HG02973 (cell line): Measurements from ENCODE around the gene FZR1.

ENCODE experiments used
- ATAC-seq: cut with Tn5 transposase; IDR thresholded peaks from one replicate; pipeline ENCODE4 v1.9.1; 2021; ENCODE audit warnings: moderate library complexity; ENCODE audit not compliant: unreplicated experiment

The FZR1 gene

GRCh38 chr19:3543150-3544057 lies 37.3 kb downstream of the FZR1 start:
- no peak for ATAC-seq

DNA sequence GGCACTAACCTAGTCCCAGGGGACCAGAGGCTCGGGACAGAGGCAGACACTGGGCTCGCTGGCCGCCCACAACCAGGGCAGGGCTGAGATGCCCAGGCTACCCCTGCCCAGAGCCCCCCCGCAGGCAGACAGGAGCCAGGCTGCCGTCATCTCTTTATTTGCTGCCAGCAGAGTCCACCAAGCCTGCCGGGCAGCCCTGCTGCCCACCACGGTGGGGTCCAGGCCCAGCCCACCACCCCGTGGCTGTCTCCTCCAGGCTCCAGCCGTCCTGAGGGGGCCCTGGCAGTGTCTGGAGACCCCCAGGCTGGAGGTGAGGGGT lies 37.9 kb downstream of the FZR1 start:
- no peak for ATAC-seq

DNA sequence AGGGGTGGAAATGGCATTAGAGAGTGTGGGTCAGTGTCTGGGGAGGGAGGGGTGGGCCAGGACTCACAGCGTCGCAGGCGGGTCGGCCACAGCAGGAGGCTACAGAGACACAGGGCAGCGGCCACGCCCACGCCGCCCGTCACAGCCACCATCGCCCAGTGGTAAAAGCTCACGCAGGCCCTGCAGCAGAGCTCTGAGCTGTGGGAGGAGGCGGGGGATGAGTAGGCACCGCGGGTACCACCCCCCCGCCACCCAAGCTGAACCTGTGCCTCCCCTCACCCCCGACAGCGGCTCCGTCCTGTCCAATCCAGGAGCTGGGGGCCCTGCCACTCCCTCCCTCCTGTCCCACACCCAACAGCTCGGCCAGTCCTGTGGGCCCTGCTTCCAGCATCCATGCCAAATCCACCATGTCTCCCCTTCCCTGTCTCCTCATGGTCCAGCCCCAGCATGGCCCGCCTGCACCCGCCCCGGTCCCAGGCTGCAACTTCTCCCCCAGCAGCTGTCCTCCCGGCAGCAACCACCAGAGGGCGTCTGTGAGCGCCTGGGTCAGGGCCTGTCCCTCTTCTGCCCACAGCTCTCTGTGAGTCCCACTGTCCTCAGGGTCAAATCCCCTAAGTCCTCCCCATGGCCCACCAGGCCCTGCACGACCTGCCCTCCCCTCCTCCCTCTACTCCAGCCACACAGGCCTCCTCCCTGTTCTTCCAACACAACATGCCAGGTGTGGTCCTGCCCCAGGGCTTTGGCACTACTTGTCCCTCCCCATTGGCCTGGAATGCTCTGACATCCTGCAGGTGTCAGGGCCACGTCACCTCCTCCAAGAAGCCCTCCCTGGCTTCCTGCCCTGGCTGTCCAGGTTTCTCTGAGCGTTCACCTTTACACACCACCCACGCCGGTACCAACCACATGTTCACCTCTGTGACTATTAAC lies 38.9 kb downstream of the FZR1 start:
- no peak for ATAC-seq

DNA sequence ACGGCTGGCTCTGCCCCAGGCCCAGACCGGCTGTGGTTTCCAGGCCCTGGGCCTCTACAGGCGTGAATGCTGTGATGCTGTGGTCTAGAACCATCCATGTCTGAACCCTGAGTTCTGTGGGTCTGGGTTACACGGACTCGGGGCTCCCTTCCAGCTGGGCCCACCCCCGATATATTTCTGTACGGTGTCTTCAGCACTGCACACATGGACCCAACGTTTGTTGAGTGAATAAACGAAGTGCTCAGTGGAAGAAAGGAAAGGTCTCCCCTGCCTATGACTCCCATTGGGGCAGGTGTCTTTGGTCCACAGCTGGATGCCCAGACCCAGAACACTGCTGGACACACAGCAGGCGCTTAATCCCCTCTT lies 39.5 kb downstream of the FZR1 start:
- no peak for ATAC-seq

DNA sequence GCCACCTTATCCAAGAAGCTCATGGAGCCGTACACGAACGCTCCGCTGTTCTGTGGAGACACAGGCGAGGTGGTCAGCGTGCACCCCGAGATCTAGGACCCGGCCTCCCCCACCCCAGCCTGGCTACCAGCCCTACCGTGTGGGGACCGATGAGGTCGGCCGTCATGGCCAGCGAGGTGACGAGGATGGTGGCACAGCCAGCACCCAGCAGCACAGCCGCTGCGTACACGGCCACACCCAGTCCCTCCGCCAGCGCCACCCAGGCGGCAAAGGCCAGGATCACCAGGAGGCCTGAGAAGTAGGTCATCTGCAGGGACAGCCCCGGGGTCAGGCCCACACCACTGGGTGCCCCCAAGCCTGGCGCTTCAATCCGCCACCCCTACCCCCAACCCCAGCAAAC lies 40.0 kb downstream of the FZR1 start:
- no peak for ATAC-seq

DNA sequence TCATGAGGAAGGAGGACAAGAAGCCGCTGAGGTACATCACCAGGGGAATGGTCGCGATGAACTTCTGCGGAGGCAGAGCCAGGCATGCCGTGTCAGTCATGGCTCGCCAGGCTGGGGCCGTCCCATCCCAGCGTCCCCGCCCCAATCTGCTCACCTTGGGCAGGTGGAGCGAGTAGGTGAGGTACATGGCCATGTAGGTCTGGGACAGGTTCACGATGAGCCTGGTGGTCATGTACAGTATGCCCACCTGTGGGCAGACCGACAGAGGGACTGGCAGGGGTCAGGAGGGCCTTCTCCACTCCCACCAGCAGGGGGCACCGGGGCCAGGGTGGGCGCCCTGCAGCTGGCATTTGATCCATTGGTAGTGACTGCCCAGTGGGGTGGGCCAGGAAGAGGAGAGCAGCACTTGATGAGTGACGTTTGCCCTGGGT lies 41.2 kb downstream of the FZR1 start:
- no peak for ATAC-seq

- no peak for ATAC-seq
Measured at GRCh38 chr19:3547767-3548282, 41.7 kb downstream of the FZR1 start.

DNA sequence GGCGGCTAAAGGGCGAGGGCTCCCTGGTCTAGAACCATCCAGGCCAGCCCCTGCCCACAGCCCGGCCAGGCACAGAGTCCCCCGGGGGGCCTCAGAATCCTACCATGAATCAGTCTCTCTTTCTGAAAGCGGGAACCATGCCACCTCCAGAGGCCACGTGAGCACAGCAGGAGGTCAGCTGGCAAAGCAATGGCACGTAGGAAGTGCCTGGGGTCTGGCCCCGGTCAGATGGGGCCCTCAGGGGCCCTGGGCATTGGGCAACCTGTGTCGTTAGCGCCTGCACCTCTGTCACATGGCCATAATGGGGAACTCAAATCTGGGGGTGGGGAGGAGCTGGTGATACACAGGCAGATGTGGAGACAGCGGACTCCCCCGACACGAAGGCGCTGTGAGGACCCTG lies 42.5 kb downstream of the FZR1 start:
- no peak for ATAC-seq

DNA sequence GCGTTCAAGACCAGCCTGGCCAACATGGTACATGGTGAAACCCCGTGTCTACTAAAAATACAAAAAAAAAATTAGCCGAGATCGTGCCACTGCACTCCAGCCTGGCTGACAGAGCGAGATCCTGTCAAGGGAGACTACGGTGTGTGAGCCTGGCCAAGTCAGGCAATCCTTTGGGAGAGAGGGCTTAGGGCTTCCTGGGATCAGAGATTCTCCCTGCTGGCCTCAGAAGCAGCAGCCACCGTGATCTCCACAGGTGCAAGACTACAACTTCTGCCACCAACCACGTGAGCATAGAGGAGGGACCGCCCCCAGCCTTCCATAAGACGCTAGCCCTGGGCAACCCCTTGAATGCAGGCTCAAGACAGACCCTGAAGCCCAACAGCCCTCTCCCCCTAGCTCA lies 43.7 kb downstream of the FZR1 start:
- no peak for ATAC-seq

DNA sequence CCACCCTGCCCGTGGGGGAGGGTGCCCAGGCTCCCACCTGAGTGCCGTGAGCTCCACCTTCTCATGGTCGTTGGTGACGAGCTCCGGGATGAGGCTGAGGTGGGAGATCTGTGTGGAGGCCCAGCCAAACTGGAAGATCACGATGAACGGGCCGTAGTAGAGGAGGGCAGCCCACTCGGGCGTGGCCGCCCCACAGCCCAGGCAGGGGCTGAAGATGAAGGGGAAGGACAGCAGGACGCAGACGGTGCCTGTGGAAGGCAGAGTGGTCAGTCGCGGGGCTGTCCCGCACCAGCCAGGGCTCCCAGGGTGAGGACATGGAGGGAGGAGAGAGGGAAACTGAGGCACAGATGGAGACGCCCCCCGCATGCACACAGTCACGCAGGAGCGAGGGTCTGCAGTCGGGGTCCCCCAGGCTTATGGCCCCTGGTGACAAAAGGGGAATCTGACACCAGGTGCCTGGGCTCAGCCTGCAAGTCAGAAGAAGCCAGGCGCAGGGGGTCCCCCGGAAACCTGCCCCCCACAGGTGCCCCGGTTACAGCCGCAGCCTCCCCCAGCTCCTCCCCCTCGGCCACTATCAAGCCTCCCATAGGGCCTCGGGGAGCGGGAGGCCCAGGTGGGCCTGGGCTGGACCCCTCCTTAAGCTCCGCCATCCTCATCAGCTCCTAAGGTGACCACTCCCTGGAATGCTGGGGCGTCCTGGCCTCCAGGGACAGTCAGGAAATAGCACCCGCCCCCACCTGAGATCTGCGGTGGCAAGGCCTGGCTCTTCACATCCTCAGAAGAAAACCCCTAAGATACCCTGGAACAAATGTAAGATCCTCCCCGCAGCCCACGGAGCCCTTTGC lies 45.1 kb downstream of the FZR1 start:
- ATAC-seq: no peak

DNA sequence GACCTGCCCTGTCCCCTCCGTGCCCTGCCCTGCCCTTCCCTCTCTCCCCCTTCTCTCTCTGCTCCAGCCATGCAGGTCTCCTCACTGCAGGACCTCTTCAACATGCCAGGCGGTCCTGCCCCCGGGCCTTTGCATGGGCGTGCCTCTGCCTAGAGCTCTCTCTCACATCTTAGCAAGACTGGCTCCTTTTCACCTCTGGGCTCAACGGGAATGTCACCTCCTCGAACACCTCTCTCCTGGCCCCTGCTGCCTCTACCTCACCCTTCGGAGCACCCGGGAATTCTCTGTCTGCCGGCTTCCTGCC lies 45.6 kb downstream of the FZR1 start:
- ATAC-seq: no peak

- no peak for ATAC-seq
Measured at GRCh38 chr19:3554254-3555083, 48.4 kb downstream of the FZR1 start.

DNA sequence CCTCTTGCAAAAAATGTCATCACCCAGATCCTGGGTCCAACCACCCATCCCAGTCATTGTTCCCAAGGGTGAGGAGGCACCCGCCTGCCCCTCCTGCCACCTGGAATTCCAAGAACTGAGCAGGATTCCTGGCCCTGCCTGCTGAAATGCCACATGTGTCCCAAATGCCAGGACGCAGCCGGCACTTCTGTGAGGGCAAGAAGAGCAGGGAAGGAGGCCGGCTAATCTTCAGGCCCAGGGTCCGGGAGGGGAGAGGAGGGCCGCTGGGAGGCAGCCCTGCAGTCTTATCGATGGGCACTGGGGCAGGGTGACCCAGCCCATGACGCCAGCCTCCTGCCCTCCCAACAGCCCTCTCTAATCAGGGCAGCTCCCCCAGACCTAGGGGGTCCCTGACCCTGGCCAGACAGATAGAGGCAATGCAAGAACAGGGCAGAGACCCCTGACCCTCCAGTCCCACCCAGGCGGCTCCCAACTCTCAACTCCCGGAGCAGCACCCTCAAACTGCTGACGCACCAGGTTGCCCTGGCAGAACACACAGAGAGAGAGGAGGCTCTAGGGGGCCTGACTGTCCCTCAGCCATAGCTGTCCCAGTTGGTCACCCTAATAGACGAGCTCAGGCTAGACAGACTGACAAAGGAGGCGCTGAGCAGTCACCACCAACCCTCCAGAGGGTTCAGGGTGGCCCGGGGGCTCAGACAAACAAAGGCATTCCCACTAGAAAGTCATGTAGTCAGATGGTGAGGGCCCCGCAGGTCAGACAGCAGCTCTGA lies 49.7 kb downstream of the FZR1 start:
- ATAC-seq: no peak

DNA sequence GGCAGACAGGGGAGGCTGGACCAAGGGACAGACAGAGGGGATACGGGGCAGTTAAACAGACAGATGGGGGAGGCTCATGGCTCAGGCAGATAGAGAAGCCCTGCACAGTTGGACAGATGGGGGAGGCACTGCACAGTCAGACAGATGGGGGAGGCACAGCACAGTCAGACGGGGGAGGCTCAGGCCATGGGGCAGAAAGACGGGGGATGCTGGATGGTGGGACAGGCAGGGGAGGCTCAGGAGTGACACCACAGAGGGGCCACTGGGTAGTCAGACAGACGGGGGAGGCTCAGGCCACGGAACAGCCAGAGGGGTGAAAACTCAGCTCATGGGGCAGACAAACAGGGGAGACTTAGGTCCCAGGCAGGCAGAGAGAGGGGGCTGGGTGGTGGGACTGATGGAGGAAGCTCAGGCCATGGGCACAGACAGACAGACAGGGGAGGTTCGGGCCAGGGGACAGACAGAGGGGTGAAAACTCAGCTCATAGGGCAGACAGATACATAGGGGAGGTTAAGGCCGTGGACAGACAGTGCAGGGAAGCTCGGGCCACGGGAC lies 50.4 kb downstream of the FZR1 start:
- ATAC-seq: no peak

DNA sequence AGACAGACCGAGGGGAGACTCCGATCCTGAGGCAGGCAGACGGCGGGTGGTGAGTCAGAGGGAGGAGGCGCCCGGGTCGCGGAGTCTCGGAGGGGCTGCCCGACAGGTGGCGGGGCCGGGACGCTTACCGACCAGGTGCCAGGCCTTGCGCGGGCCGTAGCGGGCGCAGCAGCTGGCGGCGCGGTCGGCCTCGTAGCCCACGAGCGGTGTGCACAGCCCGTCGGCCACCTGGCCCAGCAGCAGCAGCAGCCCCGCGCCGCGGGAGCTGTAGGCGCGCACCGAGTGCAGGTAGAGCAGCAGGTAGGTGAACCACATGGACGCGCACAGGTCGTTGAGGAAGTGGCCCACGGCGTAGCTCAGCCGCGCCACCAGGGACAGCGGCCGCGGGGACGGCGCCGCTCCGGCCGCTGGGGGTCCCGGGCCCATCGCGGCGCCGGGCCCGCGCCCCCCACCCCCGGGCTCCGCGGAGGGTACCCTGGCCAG lies 50.9 kb downstream of the FZR1 start:
- peak; percentile 12 for ATAC-seq

DNA sequence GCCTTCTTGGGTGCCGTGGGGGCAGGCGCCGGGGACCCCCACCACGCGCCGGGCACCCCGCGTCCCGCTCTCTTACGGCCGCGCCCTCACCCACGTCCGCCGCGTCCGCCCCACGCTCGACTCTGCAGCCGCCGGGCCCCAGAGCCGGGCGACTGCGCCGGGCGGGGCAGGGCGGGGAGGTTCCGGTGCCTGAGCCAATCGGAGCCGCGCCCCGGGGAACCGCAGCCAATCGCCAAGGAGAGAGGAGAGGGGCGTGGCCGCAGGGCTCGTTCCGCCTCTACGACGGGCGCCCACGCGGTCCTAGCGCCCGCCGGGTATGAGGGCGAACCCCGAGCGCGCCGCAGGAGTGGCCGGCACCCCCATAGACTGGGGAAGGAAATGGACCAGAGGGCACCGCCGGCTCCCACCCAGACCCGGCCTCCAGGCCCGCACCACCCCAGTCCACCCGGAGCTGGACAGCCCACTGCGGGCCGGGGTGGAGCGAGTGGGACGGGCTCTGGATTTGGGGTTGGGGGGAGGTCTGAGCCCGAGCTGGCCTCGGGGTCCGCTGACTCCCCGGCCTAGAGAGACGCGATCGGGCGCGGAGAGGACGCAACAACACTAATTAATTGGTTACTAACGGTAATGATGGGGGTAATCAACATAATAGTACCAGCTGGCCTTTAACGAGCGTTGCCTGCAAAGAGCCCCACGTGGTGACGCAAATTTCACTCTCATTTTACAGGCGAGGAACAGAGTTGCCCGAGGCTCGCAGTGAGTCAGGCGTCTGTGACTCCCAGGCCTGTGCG lies 51.5 kb downstream of the FZR1 start, which contains the start of gene MFSD12:
TSS of gene MFSD12 (minus strand) at position 126 of the 788 bp plus-strand sequence. CDS start 183 bp downstream, outside the sequence.
- ATAC-seq: peak; percentile 70

GRCh38 chr19:3563709-3564524 lies 57.8 kb downstream of the FZR1 start:
- no peak for ATAC-seq
